ENCODE results near the gene ZBTB46. TPM values are rescaled to one million over a fixed set of nuclear protein-coding genes. Genes with fewer than 3 reads are reported as not detected.

Gene ZBTB46
- total and polyA plus RNA-seq, 4 donors = 0.79 to 12.1 (median 4.7) TPM

GRCh38 chr20:63811491-63811875 lies 19.6 kb downstream of the ZBTB46 start:
- no peak overlapping the region for H3K4me3 ChIP-seq (ENCODE audit: low read depth in 1 of 3, low read length in 3 of 3)
- H3K36me3 ChIP-seq (ENCODE audit: control insufficient read depth in 4 of 4, insufficient read depth in 3 of 4, low read depth in 1 of 4, low read length in 3 of 4) = no peaks in the 10 kb centered on the region
- no peak for DNase-seq (ENCODE audit: low spot score)
- no peak overlapping the region for H3K9ac ChIP-seq (ENCODE audit: low read depth in 1 of 2, low read length in 2 of 2)
- 57% methylated on average over 8 of the region's 8 CpGs for WGBS
- H3K27me3 ChIP-seq (ENCODE audit: control insufficient read depth in 4 of 4, insufficient read depth in 4 of 4, low read length in 3 of 4) = no peaks in the 10 kb centered on the region
- TF ChIP-seq NR2F2 (IDR thresholded peaks at IDR 0.05) (no peak), JUND (IDR thresholded peaks at IDR 0.05) (no peak), TAF1 (conservative IDR thresholded peaks at IDR 0.05) (no peak), EGR1 (IDR thresholded peaks at IDR 0.05; ENCODE audit: low read depth in 2 of 2) (no peak), RXRA (IDR thresholded peaks at IDR 0.05) (no peak), GABPA (IDR thresholded peaks at IDR 0.05 in 1 of 2, conservative IDR thresholded peaks at IDR 0.05 in 1 of 2) (no peak), SP1 (IDR thresholded peaks at IDR 0.05) (no peak), RAD21 (IDR thresholded peaks at IDR 0.05) (no peak), HNF4G (IDR thresholded peaks at IDR 0.05) (no peak), HNF4A (conservative IDR thresholded peaks at IDR 0.05) (no peak), REST (IDR thresholded peaks at IDR 0.05) (no peak), YY1 (IDR thresholded peaks at IDR 0.05) (no peak)
- TF ChIP-seq, protein P1, sequence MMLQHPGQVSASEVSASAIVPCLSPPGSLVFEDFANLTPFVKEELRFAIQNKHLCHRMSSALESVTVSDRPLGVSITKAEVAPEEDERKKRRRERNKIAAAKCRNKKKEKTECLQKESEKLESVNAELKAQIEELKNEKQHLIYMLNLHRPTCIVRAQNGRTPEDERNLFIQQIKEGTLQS (IDR thresholded peaks at IDR 0.05) = no peak
- TF ChIP-seq, protein P2, sequence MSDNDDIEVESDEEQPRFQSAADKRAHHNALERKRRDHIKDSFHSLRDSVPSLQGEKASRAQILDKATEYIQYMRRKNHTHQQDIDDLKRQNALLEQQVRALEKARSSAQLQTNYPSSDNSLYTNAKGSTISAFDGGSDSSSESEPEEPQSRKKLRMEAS (IDR thresholded peaks at IDR 0.05) = no peak
- peaks cover 0 to 6% (median 0%) of the 10 kb centered on the region in 4 donors for H3K4me1 ChIP-seq (ENCODE audit: control insufficient read depth in 4 of 4, insufficient read depth in 4 of 4, low read length in 3 of 4)
- H3K27ac ChIP-seq (ENCODE audit: low read depth in 1 of 2, low read length in 2 of 2) = no peak overlapping the region
- H3K9me3 ChIP-seq (ENCODE audit: control insufficient read depth in 4 of 4, low read length in 3 of 4) = no peaks in the 10 kb centered on the region

DNA sequence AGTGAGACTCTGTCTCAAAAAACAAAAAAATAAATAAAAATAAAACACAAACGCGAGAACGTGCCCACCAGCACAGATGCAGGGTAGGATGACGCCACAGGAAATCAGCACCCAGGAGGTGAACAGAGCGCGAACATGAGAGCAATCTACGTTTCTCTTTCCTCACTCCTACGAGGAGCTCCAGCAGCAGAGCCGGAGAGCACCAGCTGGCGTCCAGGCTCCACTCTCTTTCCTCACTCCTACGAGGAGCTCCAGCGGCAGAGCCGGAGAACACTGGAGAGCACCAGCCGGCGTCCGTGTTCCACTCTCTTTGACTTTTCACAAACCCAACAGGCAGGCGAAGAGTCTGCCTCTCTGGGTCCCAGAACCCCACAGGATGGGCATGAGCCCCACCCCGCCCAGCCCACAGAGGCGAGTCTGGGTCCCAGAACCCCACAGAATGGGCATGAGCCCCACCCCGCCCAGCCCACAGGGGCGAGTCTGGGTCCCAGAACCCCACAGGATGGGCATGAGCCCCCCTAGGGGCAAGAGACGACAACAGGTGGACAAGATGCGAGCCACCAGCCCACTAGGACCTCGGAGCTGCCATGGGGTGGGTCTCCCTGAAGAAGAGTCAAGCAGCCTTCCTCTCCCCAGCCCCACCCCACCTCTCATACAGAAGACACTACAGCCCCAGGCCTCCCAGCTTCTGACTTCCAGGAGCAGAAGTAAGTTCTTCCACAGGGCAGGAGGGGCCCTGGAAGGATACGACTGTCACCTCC lies 20.2 kb downstream of the ZBTB46 start:
- no peaks in the 10 kb centered on the region for H3K9me3 ChIP-seq (ENCODE audit: control insufficient read depth in 4 of 4, low read length in 3 of 4)
- no peak overlapping the region for H3K9ac ChIP-seq (ENCODE audit: low read depth in 1 of 2, low read length in 2 of 2)
- peaks cover 0 to 6% (median 0%) of the 10 kb centered on the region in 4 donors for H3K4me1 ChIP-seq (ENCODE audit: control insufficient read depth in 4 of 4, insufficient read depth in 4 of 4, low read length in 3 of 4)
- no peak for TF ChIP-seq TAF1 (conservative IDR thresholded peaks at IDR 0.05)
- TF ChIP-seq NR2F2 (IDR thresholded peaks at IDR 0.05) = no peak
- TF ChIP-seq HNF4G (IDR thresholded peaks at IDR 0.05) = no peak
- TF ChIP-seq, protein P3, sequence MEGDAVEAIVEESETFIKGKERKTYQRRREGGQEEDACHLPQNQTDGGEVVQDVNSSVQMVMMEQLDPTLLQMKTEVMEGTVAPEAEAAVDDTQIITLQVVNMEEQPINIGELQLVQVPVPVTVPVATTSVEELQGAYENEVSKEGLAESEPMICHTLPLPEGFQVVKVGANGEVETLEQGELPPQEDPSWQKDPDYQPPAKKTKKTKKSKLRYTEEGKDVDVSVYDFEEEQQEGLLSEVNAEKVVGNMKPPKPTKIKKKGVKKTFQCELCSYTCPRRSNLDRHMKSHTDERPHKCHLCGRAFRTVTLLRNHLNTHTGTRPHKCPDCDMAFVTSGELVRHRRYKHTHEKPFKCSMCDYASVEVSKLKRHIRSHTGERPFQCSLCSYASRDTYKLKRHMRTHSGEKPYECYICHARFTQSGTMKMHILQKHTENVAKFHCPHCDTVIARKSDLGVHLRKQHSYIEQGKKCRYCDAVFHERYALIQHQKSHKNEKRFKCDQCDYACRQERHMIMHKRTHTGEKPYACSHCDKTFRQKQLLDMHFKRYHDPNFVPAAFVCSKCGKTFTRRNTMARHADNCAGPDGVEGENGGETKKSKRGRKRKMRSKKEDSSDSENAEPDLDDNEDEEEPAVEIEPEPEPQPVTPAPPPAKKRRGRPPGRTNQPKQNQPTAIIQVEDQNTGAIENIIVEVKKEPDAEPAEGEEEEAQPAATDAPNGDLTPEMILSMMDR (IDR thresholded peaks at IDR 0.05; ENCODE audit: low read depth, low read length, missing input control) = no peak
- TF ChIP-seq ZBTB33 (IDR thresholded peaks at IDR 0.05) = no peak
- no peak for TF ChIP-seq EGR1 (IDR thresholded peaks at IDR 0.05; ENCODE audit: low read depth in 2 of 2)
- no peak for TF ChIP-seq SP1 (IDR thresholded peaks at IDR 0.05)
- TF ChIP-seq FOXA1 (IDR thresholded peaks at IDR 0.05) = no peak
- TF ChIP-seq JUND (IDR thresholded peaks at IDR 0.05) = no peak
- no peak for TF ChIP-seq FOXA2 (IDR thresholded peaks at IDR 0.05)
- TF ChIP-seq HNF4A (conservative IDR thresholded peaks at IDR 0.05) = no peak
- TF ChIP-seq, protein P1 (IDR thresholded peaks at IDR 0.05) = no peak
- TF ChIP-seq YY1 (IDR thresholded peaks at IDR 0.05) = no peak
- WGBS = 81% methylated on average over 25 of the region's 25 CpGs
- H3K27ac ChIP-seq (ENCODE audit: low read depth in 1 of 2, low read length in 2 of 2) = no peak overlapping the region
- no peaks in the 10 kb centered on the region for H3K36me3 ChIP-seq (ENCODE audit: control insufficient read depth in 4 of 4, insufficient read depth in 3 of 4, low read depth in 1 of 4, low read length in 3 of 4)
- H3K27me3 ChIP-seq (ENCODE audit: control insufficient read depth in 4 of 4, insufficient read depth in 4 of 4, low read length in 3 of 4) = no peaks in the 10 kb centered on the region
- no peak for DNase-seq (ENCODE audit: low spot score)
- no peak overlapping the region for H3K4me3 ChIP-seq (ENCODE audit: low read depth in 1 of 3, low read length in 3 of 3)
